ENCODE measurements around the gene MED8.
"Not testable (repeated sequence)": the region's sequence is repeated elsewhere in the genome, so short reads cannot be mapped to it uniquely, and the experiment has no call there.

The MED8 gene

DNA sequence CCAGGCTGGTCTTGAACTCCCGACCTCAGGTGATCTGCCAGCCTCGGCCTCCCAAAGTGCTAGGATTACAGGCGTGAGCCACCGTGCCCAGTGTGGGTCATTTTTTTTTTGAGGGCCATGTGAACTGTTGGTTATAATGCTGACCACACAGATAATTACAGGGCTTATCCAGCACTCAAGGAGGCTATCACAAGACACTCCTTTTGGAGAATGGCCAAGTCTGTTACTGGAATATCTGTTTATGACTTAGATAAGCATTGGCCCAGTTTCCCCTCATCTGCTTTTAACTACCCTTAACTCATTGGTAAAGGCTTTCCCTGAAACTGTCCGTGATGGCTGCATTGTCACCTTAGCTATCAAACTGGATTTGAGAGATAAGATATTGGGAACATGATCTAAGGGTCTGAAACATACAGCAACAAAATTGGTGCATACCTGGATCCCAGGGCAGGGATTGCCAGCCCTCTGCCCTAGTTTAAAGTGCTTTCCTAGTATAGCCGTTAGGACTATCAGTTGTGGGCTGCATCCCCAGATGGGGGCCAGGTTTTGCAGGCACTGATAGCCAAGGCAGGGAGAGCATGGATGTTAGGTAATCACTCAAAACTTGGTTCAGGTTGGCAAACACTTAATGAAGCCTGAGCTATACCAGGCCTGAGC is 15.7 kb upstream of the MED8 start:
- DNase-seq (ENCODE audit: low read depth in 1 of 2, low spot score in 1 of 2) = no peak
- TF ChIP-seq, protein P1, sequence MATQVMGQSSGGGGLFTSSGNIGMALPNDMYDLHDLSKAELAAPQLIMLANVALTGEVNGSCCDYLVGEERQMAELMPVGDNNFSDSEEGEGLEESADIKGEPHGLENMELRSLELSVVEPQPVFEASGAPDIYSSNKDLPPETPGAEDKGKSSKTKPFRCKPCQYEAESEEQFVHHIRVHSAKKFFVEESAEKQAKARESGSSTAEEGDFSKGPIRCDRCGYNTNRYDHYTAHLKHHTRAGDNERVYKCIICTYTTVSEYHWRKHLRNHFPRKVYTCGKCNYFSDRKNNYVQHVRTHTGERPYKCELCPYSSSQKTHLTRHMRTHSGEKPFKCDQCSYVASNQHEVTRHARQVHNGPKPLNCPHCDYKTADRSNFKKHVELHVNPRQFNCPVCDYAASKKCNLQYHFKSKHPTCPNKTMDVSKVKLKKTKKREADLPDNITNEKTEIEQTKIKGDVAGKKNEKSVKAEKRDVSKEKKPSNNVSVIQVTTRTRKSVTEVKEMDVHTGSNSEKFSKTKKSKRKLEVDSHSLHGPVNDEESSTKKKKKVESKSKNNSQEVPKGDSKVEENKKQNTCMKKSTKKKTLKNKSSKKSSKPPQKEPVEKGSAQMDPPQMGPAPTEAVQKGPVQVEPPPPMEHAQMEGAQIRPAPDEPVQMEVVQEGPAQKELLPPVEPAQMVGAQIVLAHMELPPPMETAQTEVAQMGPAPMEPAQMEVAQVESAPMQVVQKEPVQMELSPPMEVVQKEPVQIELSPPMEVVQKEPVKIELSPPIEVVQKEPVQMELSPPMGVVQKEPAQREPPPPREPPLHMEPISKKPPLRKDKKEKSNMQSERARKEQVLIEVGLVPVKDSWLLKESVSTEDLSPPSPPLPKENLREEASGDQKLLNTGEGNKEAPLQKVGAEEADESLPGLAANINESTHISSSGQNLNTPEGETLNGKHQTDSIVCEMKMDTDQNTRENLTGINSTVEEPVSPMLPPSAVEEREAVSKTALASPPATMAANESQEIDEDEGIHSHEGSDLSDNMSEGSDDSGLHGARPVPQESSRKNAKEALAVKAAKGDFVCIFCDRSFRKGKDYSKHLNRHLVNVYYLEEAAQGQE (IDR thresholded peaks at IDR 0.05; ENCODE audit: insufficient replicate concordance, low read depth) = no peak
- TF ChIP-seq, protein P2, sequence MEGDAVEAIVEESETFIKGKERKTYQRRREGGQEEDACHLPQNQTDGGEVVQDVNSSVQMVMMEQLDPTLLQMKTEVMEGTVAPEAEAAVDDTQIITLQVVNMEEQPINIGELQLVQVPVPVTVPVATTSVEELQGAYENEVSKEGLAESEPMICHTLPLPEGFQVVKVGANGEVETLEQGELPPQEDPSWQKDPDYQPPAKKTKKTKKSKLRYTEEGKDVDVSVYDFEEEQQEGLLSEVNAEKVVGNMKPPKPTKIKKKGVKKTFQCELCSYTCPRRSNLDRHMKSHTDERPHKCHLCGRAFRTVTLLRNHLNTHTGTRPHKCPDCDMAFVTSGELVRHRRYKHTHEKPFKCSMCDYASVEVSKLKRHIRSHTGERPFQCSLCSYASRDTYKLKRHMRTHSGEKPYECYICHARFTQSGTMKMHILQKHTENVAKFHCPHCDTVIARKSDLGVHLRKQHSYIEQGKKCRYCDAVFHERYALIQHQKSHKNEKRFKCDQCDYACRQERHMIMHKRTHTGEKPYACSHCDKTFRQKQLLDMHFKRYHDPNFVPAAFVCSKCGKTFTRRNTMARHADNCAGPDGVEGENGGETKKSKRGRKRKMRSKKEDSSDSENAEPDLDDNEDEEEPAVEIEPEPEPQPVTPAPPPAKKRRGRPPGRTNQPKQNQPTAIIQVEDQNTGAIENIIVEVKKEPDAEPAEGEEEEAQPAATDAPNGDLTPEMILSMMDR (IDR thresholded peaks at IDR 0.05; ENCODE audit: insufficient read depth, low read length) = no peak
- no peak for TF ChIP-seq SPI1 (IDR thresholded peaks at IDR 0.05; ENCODE audit: borderline replicate concordance, low read depth)
- TF ChIP-seq POLR2AphosphoS5 (IDR thresholded peaks at IDR 0.05; ENCODE audit: low read depth) = no peak
- no peak for TF ChIP-seq GABPA (IDR thresholded peaks at IDR 0.05; ENCODE audit: low read depth)
- no peak overlapping the region for H3K27ac ChIP-seq (replicated peaks)
- H3K27me3 ChIP-seq (ENCODE audit: insufficient read depth, poor library complexity, severe bottlenecking) = no peaks in the 10 kb centered on the region
- no peak overlapping the region for H3K4me3 ChIP-seq (replicated peaks; ENCODE audit: insufficient read depth, low read length)

DNA sequence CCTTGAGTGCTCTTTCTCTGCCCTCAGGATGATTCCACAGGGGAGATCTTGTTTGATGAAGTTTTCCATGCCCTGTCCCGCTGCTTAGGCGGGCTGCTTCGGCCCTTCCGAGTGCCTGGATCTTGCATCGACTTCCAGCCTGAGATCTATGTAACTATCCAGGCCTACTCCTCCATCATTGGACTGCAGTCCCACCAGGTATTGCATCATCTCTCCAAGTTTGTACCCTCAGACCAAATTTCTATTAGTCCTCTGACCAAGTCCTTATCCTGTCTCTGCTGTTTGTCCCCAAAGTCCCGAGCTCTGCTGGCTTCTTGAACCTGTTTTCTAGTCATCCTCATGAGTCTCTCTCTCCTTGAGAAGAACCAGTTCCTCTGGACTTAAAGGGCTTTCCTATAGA is 14.8 kb upstream of the MED8 start:
- no peak for DNase-seq (ENCODE audit: low read depth in 1 of 2, low spot score in 1 of 2)

DNA sequence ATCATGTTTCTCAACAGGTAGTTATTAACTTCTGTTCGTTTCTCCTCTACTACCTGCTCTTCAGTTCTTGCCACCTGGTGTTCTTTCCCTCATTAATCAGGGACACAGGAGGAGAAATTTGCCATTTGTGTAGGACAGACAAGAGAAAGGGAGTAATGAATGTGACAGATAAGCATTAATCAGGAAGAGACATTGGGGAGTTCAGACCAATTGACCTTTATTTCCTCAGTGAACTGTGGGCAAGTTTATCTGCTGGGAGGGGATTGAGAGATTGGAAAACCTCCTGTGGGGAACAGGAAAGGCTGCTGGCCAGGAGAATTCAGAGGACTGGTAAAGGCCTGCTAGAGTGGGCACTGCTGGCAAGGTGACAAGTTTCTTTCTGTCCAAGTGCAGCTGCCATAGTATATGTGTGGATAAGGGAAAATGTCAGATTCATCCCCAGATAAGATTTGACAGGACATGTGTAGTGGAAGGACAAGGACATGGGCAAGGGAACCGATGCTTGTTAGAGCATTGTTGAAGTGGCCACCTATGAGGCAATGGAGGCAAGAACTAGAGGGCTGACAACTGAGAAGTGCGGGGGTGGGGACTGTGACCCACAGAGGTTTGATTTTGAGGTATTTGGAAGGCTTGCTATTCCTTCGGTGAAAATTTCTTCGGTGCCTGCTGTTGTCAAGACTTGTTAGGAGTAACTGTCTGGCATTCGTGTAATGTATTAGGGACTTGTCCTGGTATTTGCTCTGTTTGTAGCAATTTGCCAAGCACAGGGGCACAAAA is 12.7 kb upstream of the MED8 start:
- TF ChIP-seq, protein P2 (IDR thresholded peaks at IDR 0.05; ENCODE audit: insufficient read depth, low read length) = no peak
- TF ChIP-seq, protein P1 (IDR thresholded peaks at IDR 0.05; ENCODE audit: insufficient replicate concordance, low read depth) = no peak
- TF ChIP-seq GABPA (IDR thresholded peaks at IDR 0.05; ENCODE audit: low read depth) (no peak), SPI1 (IDR thresholded peaks at IDR 0.05; ENCODE audit: borderline replicate concordance, low read depth) (no peak), POLR2AphosphoS5 (IDR thresholded peaks at IDR 0.05; ENCODE audit: low read depth) (no peak)
- no peak for DNase-seq (ENCODE audit: low read depth in 1 of 2, low spot score in 1 of 2)
- no peak overlapping the region for H3K4me3 ChIP-seq (replicated peaks; ENCODE audit: insufficient read depth, low read length)
- H3K27me3 ChIP-seq (ENCODE audit: insufficient read depth, poor library complexity, severe bottlenecking) = no peaks in the 10 kb centered on the region
- no peak overlapping the region for H3K27ac ChIP-seq (replicated peaks)

More for the DNA sequence above, 14.8 kb upstream of the MED8 start:
- no peak overlapping the region for H3K27ac ChIP-seq (replicated peaks)
- no peak for TF ChIP-seq POLR2AphosphoS5 (IDR thresholded peaks at IDR 0.05; ENCODE audit: low read depth)
- no peak for TF ChIP-seq GABPA (IDR thresholded peaks at IDR 0.05; ENCODE audit: low read depth)
- TF ChIP-seq, protein P1 (IDR thresholded peaks at IDR 0.05; ENCODE audit: insufficient replicate concordance, low read depth) = no peak
- TF ChIP-seq, protein P2 (IDR thresholded peaks at IDR 0.05; ENCODE audit: insufficient read depth, low read length) = no peak
- no peak for TF ChIP-seq SPI1 (IDR thresholded peaks at IDR 0.05; ENCODE audit: borderline replicate concordance, low read depth)
- H3K27me3 ChIP-seq (ENCODE audit: insufficient read depth, poor library complexity, severe bottlenecking) = no peaks in the 10 kb centered on the region
- H3K4me3 ChIP-seq (replicated peaks; ENCODE audit: insufficient read depth, low read length) = no peak overlapping the region

DNA sequence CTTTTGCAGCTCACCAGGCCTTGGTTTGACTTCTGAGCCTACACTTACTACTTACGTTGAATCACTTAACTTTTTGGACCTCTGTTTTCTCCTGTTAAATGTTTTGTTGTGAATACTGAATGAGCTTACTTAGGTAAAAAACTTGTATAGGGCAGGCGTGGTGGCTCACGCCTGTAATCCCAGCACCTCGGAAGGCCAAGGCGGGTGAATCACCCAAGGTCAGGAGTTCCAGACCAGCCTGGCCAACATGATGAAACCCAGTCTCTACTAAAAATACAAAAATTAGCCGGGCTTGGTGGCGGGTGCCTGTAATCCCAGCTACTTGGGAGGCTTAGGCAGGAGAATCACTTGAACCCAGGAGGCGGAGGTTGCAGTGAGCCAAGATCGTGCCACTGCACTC is 10.8 kb upstream of the MED8 start:
- DNase-seq (ENCODE audit: low read depth in 1 of 2, low spot score in 1 of 2); H3K27me3 ChIP-seq (ENCODE audit: insufficient read depth, poor library complexity, severe bottlenecking); H3K27ac ChIP-seq (replicated peaks); H3K4me3 ChIP-seq (replicated peaks; ENCODE audit: insufficient read depth, low read length): not testable (repeated sequence)
